HG03469 (cell line): ENCODE data around the gene C19orf53.
"Not testable (repeated sequence)": the region's sequence is repeated elsewhere in the genome, so short reads cannot be mapped to it uniquely, and the experiment has no call there.

ENCODE experiments used
- ATAC-seq: cut with Tn5 transposase; IDR thresholded peaks from one replicate; pipeline ENCODE4 v1.9.1; 2021; ENCODE audit warnings: mild to moderate bottlenecking, moderate library complexity, moderate number of reproducible peaks; ENCODE audit not compliant: unreplicated experiment

Gene C19orf53

DNA sequence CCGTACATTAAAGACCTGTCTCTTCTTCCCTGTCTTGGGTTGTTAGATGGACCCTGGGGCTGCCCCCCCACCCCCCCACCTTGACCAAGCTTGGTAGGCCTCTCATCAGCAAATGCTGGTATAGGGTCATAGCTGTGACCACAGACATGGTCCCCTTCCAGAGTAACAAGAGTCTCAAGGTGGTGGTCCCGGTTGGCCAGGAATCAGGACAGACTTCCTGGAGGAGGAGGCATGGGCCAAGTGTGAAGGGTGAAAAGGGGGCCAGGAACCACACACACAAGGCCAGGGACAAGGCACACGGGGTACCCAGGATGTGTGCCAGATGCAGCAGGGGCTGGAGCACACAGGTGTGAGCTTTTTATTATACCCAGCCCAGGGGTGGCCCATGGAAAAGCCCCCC, 11.0 kb upstream of the C19orf53 start:
- no peak for ATAC-seq

GRCh38 chr19:13764101-13764807, 10.0 kb upstream of the C19orf53 start, which contains the start of gene MRI1:
Gene MRI1 (plus strand): TSS chr19:13764522. CDS start chr19:13764589, 67 bp downstream.
- no peak for ATAC-seq

GRCh38 chr19:13764821-13765394, 9.3 kb upstream of the C19orf53 start:
- ATAC-seq, result no peak

DNA sequence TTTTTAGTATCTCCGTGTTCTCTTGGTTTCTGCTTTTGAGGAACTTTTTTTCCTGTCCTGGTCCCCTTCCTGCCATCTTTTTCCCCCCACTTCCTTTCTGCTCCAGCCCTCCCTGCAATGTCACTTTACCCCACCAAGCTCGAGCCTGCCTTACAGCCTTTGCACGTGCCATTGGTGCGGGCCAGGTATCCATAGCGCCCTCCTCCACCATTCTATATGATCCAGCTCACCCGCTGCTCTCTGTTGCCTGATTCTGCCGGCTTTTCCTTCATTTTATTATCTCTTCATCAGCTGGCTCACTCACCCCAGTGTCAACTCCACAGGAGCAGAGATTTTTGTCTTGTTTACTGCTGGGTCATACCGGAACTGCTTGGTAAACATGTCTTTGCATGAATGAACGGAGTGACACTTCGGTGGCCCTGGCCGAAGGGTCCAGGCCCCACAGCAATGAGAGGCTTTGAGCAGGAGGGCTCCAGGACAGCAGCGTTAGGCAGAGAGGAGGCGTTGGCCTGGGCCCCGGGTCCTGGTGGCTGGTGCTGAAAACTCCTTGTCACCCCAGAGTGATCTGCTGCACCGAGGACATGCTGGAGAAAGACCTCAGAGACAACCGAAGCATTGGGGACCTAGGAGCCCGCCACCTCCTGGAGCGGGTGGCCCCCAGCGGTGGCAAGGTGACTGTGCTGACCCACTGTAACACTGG, 8.7 kb upstream of the C19orf53 start:
- ATAC-seq, result no peak

DNA sequence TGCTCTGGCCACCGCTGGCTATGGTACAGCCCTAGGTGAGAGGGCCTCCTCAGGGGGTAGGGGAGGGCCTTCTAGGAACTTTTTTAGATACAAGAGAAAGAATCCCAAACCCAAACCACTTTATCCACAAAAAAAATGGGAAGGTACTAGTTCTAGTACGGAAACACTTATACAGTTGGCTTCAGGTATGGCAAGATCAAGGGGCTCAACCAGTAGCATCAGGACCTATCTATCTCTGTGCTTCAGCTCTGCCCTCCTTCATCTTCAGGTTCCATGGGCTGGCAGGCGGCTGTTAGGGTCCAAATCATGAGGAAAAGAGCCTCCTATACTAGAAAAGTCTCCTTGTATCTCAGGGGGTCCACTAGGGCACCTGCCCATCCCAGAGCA, 8.2 kb upstream of the C19orf53 start:
- ATAC-seq, result no peak

- no peak for ATAC-seq
These were observed 5.7 kb upstream of the C19orf53 start for GRCh38 chr19:13768510-13768909.

- ATAC-seq, result no peak
These were observed 4.1 kb upstream of the C19orf53 start for GRCh38 chr19:13770013-13770635.

- ATAC-seq, result no peak
These were observed 4.1 kb downstream of the C19orf53 start for GRCh38 chr19:13778398-13778797.

- ATAC-seq, result no peak
These were observed 4.6 kb downstream of the C19orf53 start for GRCh38 chr19:13778847-13779246.

DNA sequence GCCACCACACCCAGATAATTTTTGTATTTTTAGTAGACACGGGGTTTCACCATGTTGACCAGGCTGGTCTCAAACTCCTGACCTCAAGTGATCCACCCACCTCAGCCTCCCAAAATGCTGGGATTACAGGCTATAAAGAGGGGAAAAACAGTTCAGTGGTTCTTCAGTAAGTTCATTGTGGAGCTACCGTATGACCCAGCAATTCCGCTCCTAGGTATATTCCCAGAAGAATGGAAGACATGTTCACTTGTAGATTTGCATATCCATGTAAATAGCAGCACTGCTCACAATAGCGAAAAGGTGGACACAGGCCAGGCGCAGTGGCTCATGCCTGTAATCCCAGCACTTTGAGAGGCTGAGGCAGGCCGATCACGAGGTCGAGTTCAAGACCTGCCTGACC, 5.5 kb downstream of the C19orf53 start:
- ATAC-seq, result not testable (repeated sequence)

- ATAC-seq, result no peak
These were observed 7.3 kb downstream of the C19orf53 start for GRCh38 chr19:13781547-13781946.

DNA sequence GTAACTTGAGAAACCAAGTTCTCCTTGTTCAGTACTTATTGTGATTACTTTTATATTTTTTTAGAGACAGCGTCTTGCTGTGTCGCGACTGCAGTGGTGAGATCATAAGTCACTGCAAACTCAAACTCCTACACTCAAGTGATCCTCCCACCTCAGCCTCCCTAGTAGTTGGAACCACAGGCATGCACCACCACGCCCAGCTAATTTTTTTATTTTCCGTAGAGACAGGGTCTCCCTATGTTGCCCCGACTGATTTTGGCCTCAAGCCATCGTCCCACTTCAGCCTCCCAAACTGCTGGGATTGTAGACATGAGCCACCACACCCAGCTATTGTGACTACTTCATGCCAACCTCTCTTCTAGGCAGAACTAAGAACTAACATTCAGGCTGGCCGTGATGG, 8.3 kb downstream of the C19orf53 start:
- no peak for ATAC-seq

DNA sequence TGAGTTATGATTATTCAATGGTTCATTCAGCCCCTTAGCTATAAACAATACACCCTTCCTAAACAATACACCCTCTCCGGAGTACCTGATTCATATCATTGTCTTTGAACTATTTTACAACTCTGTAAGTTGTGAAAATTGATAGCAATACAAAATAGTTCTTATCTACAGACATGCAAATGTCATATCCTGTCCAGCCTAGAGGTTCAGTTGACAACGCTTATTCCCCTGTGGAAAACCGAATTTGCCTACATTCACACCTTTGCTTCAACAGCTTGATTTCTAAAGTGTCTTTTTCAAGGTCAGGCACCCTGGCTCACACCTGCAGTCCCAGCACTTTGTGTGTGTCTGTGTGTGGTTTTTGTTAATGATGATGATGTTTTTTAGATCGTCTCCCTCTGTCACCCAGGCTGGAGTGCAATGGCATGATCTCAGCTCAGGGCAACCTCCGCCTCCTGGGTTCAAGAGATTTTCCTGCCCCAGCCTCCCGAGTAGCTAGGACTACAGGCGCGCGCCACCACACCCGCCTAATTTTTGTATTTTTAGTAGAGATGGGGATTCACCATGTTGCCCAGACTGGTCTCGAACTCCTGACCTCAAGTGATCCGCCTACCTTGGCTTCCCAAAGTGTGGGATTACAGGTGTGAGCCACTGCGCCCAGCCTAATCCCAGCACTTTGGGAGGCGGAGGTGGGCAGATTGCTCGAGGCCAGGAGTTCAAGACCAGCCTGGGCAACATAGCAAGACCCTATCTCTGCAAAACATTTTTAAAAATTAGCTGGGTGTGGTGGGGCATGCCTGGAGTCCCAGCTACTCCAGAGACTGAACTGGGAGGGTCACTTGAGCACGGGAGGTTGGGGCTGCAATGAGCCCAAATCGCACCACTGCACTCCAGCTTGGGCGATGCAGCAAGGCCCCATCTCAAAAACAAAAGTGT, 9.6 kb downstream of the C19orf53 start:
- no peak for ATAC-seq

- ATAC-seq, result no peak
These were observed 10.6 kb downstream of the C19orf53 start for GRCh38 chr19:13784731-13785452.

GRCh38 chr19:13788991-13789390, 14.7 kb downstream of the C19orf53 start:
- ATAC-seq, result no peak

- no peak for ATAC-seq
These were observed 16.1 kb downstream of the C19orf53 start for GRCh38 chr19:13790354-13790753.

DNA sequence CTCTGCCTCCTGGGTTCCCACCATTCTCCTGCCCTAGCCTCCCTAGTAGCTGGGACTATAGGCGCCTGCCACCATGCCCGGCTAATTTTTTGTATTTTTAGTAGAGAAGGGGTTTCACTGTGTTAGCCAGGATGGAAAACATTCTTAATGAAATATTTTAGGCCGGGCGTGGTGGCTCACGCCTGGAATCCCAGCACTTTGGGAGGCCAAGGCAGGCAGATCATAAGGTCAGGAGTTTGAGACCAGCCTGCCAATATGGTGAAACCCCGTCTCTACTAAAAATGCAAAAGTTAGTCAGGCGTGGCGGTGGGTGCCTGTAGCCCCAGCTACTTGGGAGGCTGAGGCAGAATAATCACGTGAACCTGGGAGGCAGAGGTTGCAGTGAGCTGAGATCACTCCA, 19.1 kb downstream of the C19orf53 start:
- not testable (repeated sequence) for ATAC-seq

GRCh38 chr19:13794398-13794756, 20.1 kb downstream of the C19orf53 start:
- ATAC-seq, result no peak

DNA sequence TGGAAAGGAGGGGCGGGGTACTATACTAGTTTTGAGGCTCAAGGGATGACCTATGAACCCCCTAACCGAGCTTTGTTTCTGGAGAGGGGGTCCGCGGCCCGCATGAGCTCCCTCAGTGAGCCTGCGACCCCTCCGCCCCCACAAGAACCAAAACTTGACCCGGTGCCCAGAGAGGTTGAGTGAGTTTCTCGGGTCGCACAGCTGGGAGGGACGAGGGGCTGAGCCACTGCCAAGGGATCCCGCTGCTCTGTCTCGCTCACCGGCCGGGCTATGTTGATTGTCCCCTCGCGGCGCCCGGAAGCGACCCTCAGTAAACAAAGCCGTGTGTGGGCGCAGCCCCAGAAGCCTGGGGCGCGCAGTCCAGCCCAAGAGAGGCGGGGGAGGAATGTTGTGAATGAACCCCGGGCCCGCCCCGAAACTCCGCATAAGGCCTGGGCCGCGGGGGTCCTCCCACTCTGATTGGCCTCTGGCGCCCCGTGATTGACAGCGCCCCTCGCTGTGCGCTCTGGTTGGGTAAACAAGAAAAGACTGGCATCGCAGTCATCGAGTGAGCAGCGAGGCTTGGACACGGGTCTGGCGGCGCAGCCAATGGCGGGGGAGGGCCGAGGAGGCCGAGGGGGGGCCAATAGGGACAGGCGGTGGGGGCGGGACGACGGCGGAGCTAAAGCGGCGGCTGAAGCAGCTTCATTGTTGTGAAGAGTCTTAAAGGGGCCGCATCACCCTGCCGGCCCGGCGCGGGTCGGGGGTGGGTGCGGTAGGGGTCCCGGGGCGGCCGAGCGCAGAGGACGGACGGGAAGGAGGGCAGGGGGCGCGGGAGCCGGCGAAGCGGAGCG, 20.7 kb downstream of the C19orf53 start, which contains the start of gene ZSWIM4:
TSS of gene ZSWIM4 (plus strand) at position 687 of the 833 bp plus-strand sequence. CDS start 206 bp downstream, outside the sequence.
- peak; percentile 87 for ATAC-seq
